GM21619 (cell line): ENCODE results near the gene IFT52.
"Not testable (repeated sequence)": the region's sequence is repeated elsewhere in the genome, so short reads cannot be mapped to it uniquely, and the experiment has no call there.

Source experiments
- ATAC-seq: cut with Tn5 transposase; IDR thresholded peaks from one replicate; pipeline ENCODE4 v1.9.1; 2021; ENCODE audit not compliant: unreplicated experiment

IFT52 gene

GRCh38 chr20:43642548-43642947 is 51.8 kb downstream of the IFT52 start:
- ATAC-seq: no peak

DNA sequence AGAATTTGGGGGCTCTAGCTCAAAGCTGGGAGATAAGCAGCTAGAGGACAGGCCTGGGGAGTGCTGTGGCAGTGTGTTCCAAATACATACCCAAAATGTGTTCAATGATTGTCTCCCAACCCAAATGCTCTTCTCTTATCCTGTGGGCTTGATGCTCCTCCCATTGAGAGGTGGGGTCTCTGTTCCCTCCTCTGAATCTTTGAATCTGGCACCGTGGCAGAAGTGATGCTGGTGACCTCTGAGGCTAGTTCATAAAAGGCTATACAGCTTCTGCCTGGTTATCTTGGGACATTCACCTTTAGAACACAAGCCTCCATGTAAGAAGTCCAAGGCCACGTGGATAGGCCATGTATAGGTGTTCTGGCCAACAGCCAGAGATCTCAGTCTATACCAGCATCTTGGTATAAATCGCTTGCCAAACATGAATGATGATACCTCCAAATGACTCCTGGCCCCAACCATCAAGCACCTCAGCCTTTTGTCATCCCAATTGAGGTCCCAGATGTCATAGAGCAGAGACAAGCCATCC is 60.3 kb downstream of the IFT52 start:
- ATAC-seq: no peak

DNA sequence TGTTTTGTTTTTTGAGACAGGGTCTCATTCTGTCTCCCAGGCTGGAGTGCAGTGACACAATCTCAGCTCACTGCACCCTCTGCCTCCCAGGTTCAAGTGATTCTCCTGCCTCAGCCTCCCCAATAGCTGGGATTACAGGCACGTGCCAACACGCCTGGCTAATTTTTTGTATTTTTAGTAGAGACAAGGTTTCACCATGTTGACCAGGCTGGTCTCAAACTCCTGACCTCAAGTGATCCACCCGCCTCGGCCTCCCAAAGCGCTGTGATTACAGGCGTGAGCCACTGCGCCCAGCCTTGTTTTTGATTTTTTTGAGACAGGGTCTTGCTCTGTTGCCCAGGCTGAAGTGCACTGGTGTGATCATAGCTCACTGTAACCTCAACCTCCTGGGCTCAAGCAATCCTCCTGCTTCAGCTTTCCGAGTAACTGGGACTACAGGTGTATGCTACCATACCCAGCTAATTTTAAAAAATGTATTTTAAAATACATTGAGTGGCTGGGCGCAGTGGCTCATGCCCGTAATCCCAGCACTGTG is 61.0 kb downstream of the IFT52 start:
- not testable (repeated sequence) for ATAC-seq

- no peak for ATAC-seq
These were observed 63.2 kb downstream of the IFT52 start for GRCh38 chr20:43653966-43654365.

DNA sequence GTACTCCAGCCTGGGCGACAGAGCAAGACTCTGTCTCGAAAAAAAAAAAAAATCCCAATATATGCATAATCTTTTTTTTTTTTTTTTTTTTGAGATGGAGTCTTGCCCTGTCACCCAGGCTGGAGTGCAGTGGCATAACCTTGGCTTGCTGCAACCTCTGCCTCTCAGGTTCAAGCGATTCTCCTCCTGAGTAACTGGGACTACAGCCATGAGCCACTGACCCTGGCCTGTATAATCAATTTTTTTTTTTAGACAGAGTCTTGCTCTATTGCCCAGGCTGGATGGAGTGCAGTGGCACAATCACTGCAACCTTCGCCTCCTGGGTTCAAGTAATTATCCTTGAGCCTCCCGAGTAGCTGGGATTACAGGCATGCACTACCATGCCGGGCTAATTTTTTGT is 64.4 kb downstream of the IFT52 start:
- not testable (repeated sequence) for ATAC-seq

DNA sequence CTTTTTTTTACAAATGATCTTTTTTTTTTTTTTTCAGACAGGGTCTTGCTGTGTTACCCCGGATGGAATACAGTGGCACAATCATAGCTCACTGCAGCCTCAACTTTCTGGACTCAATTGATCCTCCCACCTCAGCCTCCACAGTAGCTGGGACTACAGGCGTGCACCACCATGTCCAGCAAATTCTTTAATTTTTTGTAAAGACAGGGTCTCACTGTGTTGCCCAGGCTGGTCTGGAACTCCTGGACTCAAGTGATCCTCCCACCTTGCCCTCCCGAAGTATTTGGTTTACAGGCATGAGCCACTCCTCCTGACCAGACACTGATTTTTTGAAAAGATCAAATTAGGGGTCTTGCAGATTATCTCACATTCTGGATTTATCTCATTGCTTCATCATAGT is 65.2 kb downstream of the IFT52 start:
- no peak for ATAC-seq

DNA sequence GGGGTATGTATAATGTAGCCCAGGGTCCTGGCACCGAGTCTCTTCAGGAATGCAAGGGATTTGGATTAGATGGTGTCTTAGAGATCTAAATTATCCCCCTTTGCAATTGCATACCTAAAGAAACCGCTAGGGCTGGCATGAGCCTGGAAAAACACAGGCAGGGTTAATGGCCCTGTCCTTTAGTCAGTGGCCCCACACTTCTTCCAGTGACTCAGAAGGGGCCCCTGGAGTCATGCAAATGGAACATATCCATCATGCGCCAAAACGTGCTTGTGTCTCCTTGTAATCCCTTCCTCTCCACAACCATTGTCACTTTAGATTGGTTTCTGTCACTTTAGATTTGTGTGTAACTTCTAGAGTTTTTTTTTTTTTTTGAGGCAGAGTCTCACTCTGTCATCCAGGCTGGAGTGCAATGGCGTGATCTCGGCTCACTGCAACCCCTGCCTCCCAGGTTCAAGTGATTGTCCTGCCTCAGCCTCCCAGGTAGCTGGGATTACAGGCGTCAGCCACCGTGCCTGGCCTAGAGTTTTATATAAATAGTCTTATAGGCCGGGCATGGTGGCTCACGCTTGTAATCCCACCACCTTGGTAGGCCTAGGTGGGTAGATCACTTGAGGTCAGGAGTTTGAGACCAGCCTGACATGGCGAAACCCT is 67.5 kb downstream of the IFT52 start:
- peak; percentile 2 for ATAC-seq

GRCh38 chr20:43658723-43659419 is 68.1 kb downstream of the IFT52 start:
- no peak for ATAC-seq

GRCh38 chr20:43662943-43663655 is 72.4 kb downstream of the IFT52 start:
- ATAC-seq: no peak

- ATAC-seq: no peak
These were observed 74.9 kb downstream of the IFT52 start for GRCh38 chr20:43665466-43666176.

DNA sequence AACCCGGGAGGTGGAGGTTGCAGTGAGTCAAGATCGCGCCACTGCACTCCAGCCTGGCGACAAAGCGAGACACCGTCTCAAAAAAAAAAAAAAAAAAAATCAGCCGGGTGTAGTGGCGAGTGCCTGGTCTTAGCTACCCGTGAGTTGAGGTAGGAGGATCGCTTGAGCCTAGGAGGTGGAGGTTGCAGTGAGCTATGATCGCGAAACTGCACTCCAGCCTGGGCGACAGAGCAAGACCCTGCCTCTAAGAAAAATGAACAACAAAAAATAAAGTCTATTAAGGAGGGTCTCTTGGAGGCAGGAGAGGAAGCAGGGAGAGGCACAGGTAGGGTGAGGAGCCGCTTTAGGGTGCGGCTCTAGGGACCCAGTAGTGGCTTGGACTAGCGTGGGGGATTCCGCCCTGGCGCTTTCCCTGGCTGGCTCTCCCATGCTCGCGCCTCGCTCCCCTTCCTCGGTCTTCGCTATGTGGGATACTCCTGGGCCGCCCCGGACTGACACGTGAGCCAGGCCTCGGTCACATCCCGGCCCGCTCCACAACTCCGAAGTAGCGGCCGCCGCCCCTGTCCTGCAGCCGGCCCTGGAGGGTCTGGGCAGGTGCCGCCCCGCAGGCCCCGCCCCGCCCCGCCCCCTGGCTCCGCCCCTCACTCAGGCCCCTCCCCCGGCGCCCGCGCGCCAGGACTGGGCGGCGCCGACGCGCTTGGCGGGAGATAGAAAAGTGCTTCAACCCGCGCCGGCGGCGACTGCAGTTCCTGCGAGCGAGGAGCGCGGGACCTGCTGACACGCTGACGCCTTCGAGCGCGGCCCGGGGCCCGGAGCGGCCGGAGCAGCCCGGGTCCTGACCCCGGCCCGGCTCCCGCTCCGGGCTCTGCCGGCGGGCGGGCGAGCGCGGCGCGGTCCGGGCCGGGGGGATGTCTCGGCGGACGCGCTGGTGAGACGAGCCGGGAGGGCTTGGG is 75.9 kb downstream of the IFT52 start, which contains the start of gene MYBL2:
MYBL2 (plus strand) TSS at position 739 of the 953 bp plus-strand sequence; CDS start at position 909, 170 bp downstream.
- ATAC-seq: peak; percentile 69

GRCh38 chr20:43667341-43668132 is 76.8 kb downstream of the IFT52 start:
- ATAC-seq: peak; percentile 43

GRCh38 chr20:43669332-43669731 is 78.6 kb downstream of the IFT52 start:
- no peak for ATAC-seq

DNA sequence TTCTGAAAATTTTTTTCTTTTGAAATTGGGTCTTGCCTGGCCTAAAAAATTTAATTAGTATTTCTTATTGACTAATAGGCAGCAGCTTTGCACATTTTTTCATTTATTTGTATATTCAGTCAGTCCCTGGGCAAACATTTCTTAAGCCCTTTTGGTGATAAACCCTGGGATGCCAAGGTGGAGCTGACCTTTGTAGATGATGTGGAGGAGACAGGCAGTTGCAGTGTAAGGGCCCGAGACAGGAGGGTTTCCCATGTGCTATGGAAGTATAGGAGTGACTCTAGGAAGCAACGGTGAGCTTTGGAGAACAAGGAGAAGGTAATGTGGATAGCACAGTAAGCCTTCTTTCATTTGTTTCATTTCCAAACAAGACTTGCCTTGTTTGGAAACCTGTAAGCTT is 79.7 kb downstream of the IFT52 start:
- ATAC-seq: no peak

DNA sequence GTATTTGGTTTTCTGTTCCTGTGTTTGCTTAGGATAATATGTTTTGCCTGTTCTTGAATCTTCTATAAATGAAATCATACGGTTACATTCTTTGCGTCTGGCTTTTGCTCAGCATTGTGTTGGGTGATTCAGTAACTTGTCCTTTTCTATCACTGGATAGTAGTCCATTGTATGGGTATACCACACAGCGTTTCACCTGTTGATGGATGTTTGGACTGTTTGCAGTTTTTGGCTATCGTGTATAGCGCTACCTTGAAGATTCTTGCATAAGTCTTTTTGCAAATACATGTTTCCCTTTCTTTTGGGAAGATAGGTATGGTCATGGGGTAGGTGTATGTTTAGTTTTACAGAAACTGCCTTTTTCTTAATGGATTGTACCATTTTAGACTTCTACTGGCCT is 85.6 kb downstream of the IFT52 start:
- ATAC-seq: no peak

DNA sequence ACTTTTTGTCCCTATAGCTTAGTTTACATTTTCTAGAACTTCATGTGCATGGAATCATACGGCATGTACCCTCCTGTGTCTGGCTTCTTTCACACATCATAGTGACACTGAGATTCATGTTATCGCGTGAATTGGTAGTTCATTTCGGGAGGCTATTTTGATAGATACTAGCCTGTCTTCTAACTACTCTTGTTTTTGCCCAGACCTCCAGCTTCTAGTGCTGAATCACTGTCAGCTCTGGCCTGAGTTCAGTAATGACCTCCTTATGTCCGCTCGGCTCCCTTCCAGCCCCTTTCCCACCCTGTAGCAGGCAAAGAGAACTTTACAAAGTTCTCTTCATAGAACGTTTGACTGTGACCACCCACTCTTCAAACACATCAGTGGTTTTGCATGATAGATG is 90.2 kb downstream of the IFT52 start:
- no peak for ATAC-seq

GRCh38 chr20:43681468-43681942 is 90.8 kb downstream of the IFT52 start:
- peak; percentile 17 for ATAC-seq

DNA sequence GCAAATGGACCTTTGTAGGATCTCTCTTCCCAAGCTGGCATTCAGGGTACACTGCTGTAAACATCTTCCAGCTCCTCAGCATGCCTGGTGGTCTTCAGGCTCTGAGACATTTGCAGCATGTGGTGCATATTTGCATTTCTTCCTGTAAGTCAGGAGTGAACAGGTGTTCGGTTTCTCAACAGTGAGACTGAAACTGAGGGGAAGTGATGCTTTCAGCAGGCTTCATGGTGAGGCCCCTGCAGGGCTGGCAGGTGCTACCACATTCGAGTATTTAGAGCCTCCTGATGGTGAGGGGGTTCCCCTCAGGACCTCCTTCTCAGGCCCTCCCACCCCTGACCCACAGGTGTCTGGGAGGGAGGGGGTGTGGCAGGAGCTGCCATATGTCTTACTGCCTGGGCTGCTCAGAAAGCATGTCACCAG is 91.3 kb downstream of the IFT52 start:
- peak; percentile 92 for ATAC-seq

DNA sequence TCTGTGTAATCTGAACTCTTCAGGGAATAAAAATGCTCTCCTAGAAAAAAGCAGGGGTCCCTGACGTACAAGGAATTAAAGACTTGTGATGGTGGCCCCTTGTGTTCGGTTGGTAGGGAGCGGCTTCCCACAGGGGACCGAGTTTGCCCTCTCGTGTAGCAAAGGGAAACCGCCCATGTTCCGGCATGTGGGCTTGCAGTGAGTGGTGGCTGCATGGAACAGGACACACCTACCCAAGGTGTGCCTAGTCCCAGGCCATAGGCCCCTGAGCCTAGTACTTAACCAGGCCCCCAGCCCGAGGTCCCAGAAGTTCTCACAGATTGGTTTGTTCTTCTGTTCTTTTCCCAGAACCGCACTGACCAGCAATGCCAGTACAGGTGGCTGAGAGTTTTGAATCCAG is 91.7 kb downstream of the IFT52 start:
- ATAC-seq: peak; percentile 15
